B cell (primary cell): ENCODE data around the gene PAM. TPM values are rescaled to one million over a fixed set of nuclear protein-coding genes. Genes with fewer than 3 reads are reported as not detected.

Source experiments
- ATAC-seq: fragments of 200-7000 bp; cut with Tn5 transposase; one replicate; pipeline ENCODE4 v1.10.0; 2021; ENCODE audit warnings: low read depth, mild to moderate bottlenecking, moderate number of reproducible peaks, moderate library complexity
- CTCF ChIA-PET: fragments of 350-600 bp; sonication (Branson Sonifier 250); formaldehyde crosslinking; loops from one replicate; lab custom pipeline; 2021; ENCODE audit warnings: antibody characterized with exemption, inconsistent platforms; lab: Charles Lee
- POLR2A ChIA-PET: fragments of 350-600 bp; sonication (Branson Sonifier 250); formaldehyde crosslinking; loops from one replicate; lab custom pipeline; 2021; ENCODE audit warnings: antibody characterized with exemption; lab: Charles Lee
- DNase-seq: peaks from one replicate; pipeline ENCODE4 v3.0.0; 2013
- H2AFZ ChIP-seq: 2 replicates; pipeline ENCODE4 v1.6.1; 2012; ENCODE audit warnings: mild to moderate bottlenecking, low read depth, low read length; ENCODE audit not compliant: insufficient read depth, poor library complexity, severe bottlenecking
- H3K27ac ChIP-seq, 2 donors: 1 replicate in 1 of 2; 2 replicates in 1 of 2; pipeline ENCODE4 v1.5.1; 2012 to 2013; ENCODE audit warnings: low read length in 2 of 2, mild to moderate bottlenecking in 2 of 2, moderate library complexity in 1 of 2
- H3K27me3 ChIP-seq, 4 experiments: fragments of 200-600 bp in 1 of 4; sonication (generic) in 1 of 4; replicated peaks in 1 of 4; 1 replicate in 2 of 4; 2 replicates in 2 of 4; pipeline versions ENCODE4 v1.6.1 to v1.7.0; 2013 to 2016; ENCODE audit warnings: low read length in 3 of 4, mild to moderate bottlenecking in 2 of 4, mixed read lengths in 1 of 4, moderate library complexity in 1 of 4; ENCODE audit not compliant: insufficient read depth in 4 of 4, control insufficient read depth in 3 of 4; ENCODE audit errors: control extremely low read depth in 1 of 4
- H3K36me3 ChIP-seq, 2 experiments: replicated peaks in 1 of 2; 1 replicate in 1 of 2; 2 replicates in 1 of 2; pipeline versions ENCODE4 v1.6.1 to v1.7.1; 2013; ENCODE audit warnings: low read length in 1 of 2; ENCODE audit not compliant: insufficient read depth in 2 of 2, control insufficient read depth in 1 of 2; ENCODE audit errors: control extremely low read depth in 1 of 2, extremely low read depth in 1 of 2
- H3K4me1 ChIP-seq, 2 donors: fragments of 200-600 bp in 1 of 2; sonication (generic) in 1 of 2; 1 replicate in 1 of 2; 2 replicates in 1 of 2; pipeline versions ENCODE4 v1.5.1 to v1.6.1; 2013 to 2017; ENCODE audit warnings: low read length in 2 of 2; ENCODE audit not compliant: control insufficient read depth in 2 of 2, insufficient read depth in 2 of 2
- H3K4me2 ChIP-seq: replicated peaks from 2 replicates; pipeline ENCODE3; 2012; ENCODE audit warnings: mild to moderate bottlenecking, low read depth, low read length; ENCODE audit not compliant: poor library complexity, severe bottlenecking
- H3K4me3 ChIP-seq, 5 experiments: fragments of 200-600 bp in 1 of 5; sonication (generic) in 1 of 5; 1 replicate in 3 of 5; 2 replicates in 2 of 5; pipeline versions ENCODE4 v1.5.1 to v1.7.0; 2011 to 2016; ENCODE audit warnings: low read length in 4 of 5, mild to moderate bottlenecking in 4 of 5, low read depth in 2 of 5, control low read depth in 1 of 5, moderate library complexity in 1 of 5; ENCODE audit not compliant: insufficient read depth in 1 of 5; ENCODE audit errors: control extremely low read depth in 1 of 5, extremely low read depth in 1 of 5
- H3K79me2 ChIP-seq: fragments of 200-600 bp; sonication (generic); one replicate; pipeline ENCODE4 v1.6.0; 2016; ENCODE audit warnings: low read length; ENCODE audit not compliant: control insufficient read depth, insufficient read depth
- H3K9ac ChIP-seq: fragments of 200-600 bp; sonication (generic); 2 replicates; pipeline ENCODE4 v1.6.1; 2017; ENCODE audit warnings: mild to moderate bottlenecking, low read length, moderate library complexity
- H3K9me3 ChIP-seq, 3 donors: one replicate each; pipeline versions ENCODE4 v1.6.1 to v1.7.1; 2013; ENCODE audit warnings: low read length in 2 of 3; ENCODE audit not compliant: control insufficient read depth in 2 of 3, insufficient read depth in 1 of 3; ENCODE audit errors: control extremely low read depth in 1 of 3
- H4K20me1 ChIP-seq: 2 replicates; pipeline ENCODE4 v1.6.0; 2012; ENCODE audit warnings: mild to moderate bottlenecking, low read length; ENCODE audit not compliant: insufficient read depth, control insufficient read depth, poor library complexity, severe bottlenecking
- H3K27ac Mint-ChIP-seq: one replicate; pipeline ENCODE4 v1.8.0; 2021; ENCODE audit warnings: mixed read lengths
- H3K27me3 Mint-ChIP-seq: one replicate; pipeline ENCODE4 v1.8.0; 2021; ENCODE audit warnings: mixed read lengths
- H3K4me1 Mint-ChIP-seq: one replicate; pipeline ENCODE4 v1.8.0; 2021; ENCODE audit warnings: mixed read lengths
- H3K4me3 Mint-ChIP-seq: one replicate; pipeline ENCODE4 v1.8.0; 2021; ENCODE audit warnings: mixed read lengths
- H3K9me3 Mint-ChIP-seq: one replicate; pipeline ENCODE4 v1.8.0; 2022; ENCODE audit warnings: mixed read lengths; ENCODE audit not compliant: insufficient read depth
- EZH2 ChIP-seq: IDR thresholded peaks from 2 replicates; pipeline ENCODE4 v1.6.1; 2012; ENCODE audit warnings: borderline replicate concordance, low read depth, mild to moderate bottlenecking, moderate library complexity, low read length; ENCODE audit not compliant: insufficient read depth, poor library complexity, severe bottlenecking
- intact Hi-C: fragments of 100-400 bp; cut with micrococcal nuclease; formaldehyde crosslinking; loops from one replicate; pipeline ENCODE4 v1.10.0; 2022
- polyA plus RNA-seq: library from polyadenylated mRNA; depleted of rRNA; stranded (reverse); fragments of >200 nt; gene quantifications from 2 replicates; pipeline ENCODE4 v1.2.3, GENCODE V29; 2012
- total RNA-seq, 2 donors: library from RNA; stranded (reverse); fragments of 120-200 nt in 1 of 2; gene quantifications; 1 replicate in 1 of 2; 2 replicates in 1 of 2; pipeline versions ENCODE4 v1.2.3 to v1.2.4, GENCODE V29; 2013 to 2022
- TF ChIP-seq, protein P1 (sequence below): fragments of 200-600 bp; IDR thresholded peaks from one replicate; pipeline ENCODE4 v1.8.0; 2022; ENCODE audit warnings: antibody characterized with exemption, mild to moderate bottlenecking

PAM gene
- total and polyA plus RNA-seq, 2 donors (not counting 1 experiment from before 2014, with no cell fraction given) = 1.00 to 34.8 TPM

- no peak for DNase-seq
- H2AFZ ChIP-seq = no peak overlapping the region
- Mint-ChIP-seq H3K4me3 (no peak overlapping the region), H3K9me3 (no peaks in the 10 kb centered on the region), H3K4me1 (peaks cover 13% of the 10 kb centered on the region), H3K27ac (no peak overlapping the region), H3K27me3 (peaks cover 22% of the 10 kb centered on the region)
- no peak overlapping the region for H3K27ac ChIP-seq
- TF ChIP-seq, protein P1, sequence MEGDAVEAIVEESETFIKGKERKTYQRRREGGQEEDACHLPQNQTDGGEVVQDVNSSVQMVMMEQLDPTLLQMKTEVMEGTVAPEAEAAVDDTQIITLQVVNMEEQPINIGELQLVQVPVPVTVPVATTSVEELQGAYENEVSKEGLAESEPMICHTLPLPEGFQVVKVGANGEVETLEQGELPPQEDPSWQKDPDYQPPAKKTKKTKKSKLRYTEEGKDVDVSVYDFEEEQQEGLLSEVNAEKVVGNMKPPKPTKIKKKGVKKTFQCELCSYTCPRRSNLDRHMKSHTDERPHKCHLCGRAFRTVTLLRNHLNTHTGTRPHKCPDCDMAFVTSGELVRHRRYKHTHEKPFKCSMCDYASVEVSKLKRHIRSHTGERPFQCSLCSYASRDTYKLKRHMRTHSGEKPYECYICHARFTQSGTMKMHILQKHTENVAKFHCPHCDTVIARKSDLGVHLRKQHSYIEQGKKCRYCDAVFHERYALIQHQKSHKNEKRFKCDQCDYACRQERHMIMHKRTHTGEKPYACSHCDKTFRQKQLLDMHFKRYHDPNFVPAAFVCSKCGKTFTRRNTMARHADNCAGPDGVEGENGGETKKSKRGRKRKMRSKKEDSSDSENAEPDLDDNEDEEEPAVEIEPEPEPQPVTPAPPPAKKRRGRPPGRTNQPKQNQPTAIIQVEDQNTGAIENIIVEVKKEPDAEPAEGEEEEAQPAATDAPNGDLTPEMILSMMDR = no peak
- TF ChIP-seq EZH2 = no peak
- no peaks in the 10 kb centered on the region for H3K9me3 ChIP-seq
- no peaks in the 10 kb centered on the region for H3K36me3 ChIP-seq
- no peak overlapping the region for H3K4me3 ChIP-seq
- H4K20me1 ChIP-seq = no peaks in the 10 kb centered on the region
- CTCF ChIA-PET = no interaction called here
- peaks cover 0 to 24% (median 20%) of the 10 kb centered on the region in 4 experiments for H3K27me3 ChIP-seq
- H3K4me1 ChIP-seq = peaks cover 11 to 15% of the 10 kb centered on the region in 2 donors
- intact Hi-C loops = no loop called here
- POLR2A ChIA-PET = no interaction called here
- H3K79me2 ChIP-seq = no peaks in the 10 kb centered on the region
- ATAC-seq = no peak
- H3K4me2 ChIP-seq = no peak overlapping the region
- H3K9ac ChIP-seq = no peak overlapping the region
These were observed 108.0 kb downstream of the PAM start for GRCh38 chr5:102863058-102863457.

DNA sequence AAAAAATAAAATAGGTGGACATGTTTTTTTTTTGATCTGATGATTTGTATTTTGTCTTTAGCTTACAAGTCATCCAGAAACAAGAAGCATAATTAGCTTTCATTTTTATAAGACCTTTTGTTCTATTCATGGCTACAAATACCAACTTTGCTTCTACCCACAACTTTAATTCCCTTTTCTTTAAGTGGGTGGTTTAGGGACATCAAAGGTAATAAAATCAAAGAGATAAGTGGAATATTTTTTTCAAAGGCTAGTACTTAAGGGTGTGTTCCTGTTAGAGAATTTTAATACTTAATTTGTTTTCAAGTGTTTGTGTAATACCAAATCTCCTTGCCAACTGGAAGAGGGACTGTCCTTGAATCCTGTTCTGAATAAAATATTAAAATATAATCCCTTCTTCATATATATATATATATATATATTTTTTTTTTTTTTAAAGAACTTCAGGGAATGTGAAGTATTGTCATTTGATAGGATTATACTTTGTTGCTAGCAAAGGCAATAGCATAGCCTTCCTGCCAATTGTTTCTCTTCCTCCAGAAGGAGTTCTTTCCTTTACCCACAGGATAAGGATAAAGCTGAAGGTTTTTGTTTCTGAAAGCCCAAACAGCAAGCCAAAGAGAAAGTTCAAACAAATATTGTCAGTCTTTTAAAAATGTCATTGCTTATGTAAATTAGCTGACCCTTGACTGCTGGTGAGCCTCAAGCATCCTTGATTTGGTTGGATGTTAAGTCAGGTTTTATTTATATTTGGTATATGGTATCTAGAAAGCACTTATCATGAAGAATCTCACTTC, 108.9 kb downstream of the PAM start:
- DNase-seq (no peak), ATAC-seq (no peak)
- intact Hi-C loops = no loop called here
- H3K4me1 ChIP-seq = peaks cover 11 to 15% of the 10 kb centered on the region in 2 donors
- no peak overlapping the region for H3K4me2 ChIP-seq
- Mint-ChIP-seq H3K27ac (no peak overlapping the region), H3K9me3 (no peaks in the 10 kb centered on the region), H3K27me3 (peaks cover 23% of the 10 kb centered on the region), H3K4me3 (no peak overlapping the region), H3K4me1 (peaks cover 15% of the 10 kb centered on the region)
- no peak overlapping the region for H3K9ac ChIP-seq
- H3K27ac ChIP-seq = no peak overlapping the region
- ChIA-PET CTCF (no interaction called here), POLR2A (no interaction called here)
- no peak overlapping the region for H2AFZ ChIP-seq
- no peaks in the 10 kb centered on the region for H3K79me2 ChIP-seq
- H3K36me3 ChIP-seq = no peaks in the 10 kb centered on the region
- no peaks in the 10 kb centered on the region for H3K9me3 ChIP-seq
- TF ChIP-seq, protein P1 = no peak
- no peak for TF ChIP-seq EZH2
- H3K27me3 ChIP-seq = peaks cover 0 to 24% (median 22%) of the 10 kb centered on the region in 4 experiments
- H4K20me1 ChIP-seq = no peaks in the 10 kb centered on the region
- no peak overlapping the region for H3K4me3 ChIP-seq
